NCI-H82 (cell line): ENCODE results near the gene UTP15.

ENCODE experiments used
- DNase-seq: peaks from one replicate; lab custom pipeline; 2025; lab: John Stamatoyannopoulos, UW

Gene UTP15

GRCh38 chr5:73623060-73623459 is 57.5 kb downstream of the UTP15 start:
- no peak for DNase-seq

- DNase-seq = no peak
These were observed 58.4 kb downstream of the UTP15 start for GRCh38 chr5:73623901-73624404.

GRCh38 chr5:73624888-73625287 is 59.3 kb downstream of the UTP15 start:
- no peak for DNase-seq

GRCh38 chr5:73625372-73625943 is 59.9 kb downstream of the UTP15 start:
- DNase-seq = no peak

- peak; percentile 70 for DNase-seq
These were observed 60.6 kb downstream of the UTP15 start, which contains the start of gene ARHGEF28 for GRCh38 chr5:73625944-73626811. Gene ARHGEF28 (plus strand): TSS chr5:73626196. CDS start chr5:73684852, 58,656 bp downstream.

GRCh38 chr5:73626814-73627313 is 61.3 kb downstream of the UTP15 start:
- DNase-seq = no peak

- no peak for DNase-seq
These were observed 63.9 kb downstream of the UTP15 start for GRCh38 chr5:73629456-73629855.

GRCh38 chr5:73630765-73631164 is 65.2 kb downstream of the UTP15 start:
- DNase-seq = peak; percentile 33

GRCh38 chr5:73631500-73631899 is 66.0 kb downstream of the UTP15 start:
- no peak for DNase-seq
